GM13977 (cell line): ENCODE results near the gene OSBPL9.

Experiments
- DNase-seq: peaks from one replicate; pipeline ENCODE4 v3.0.0; 2012; ENCODE audit warnings: low spot score
- in situ Hi-C: fragments of 300-500 bp; cut with MboI; formaldehyde crosslinking; loops from one replicate; pipeline ENCODE4 v1.12.0; 2022; ENCODE audit warnings: low sequenced_read_pairs, low pct_unique_long_range_greater_than_20kb, mixed read lengths, inconsistent platforms; ENCODE audit not compliant: unreplicated experiment
- TF ChIP-seq, protein P1 (sequence below): IDR thresholded peaks from 2 replicates; pipeline ENCODE4 v1.5.1; 2012; ENCODE audit warnings: mild to moderate bottlenecking, control low read depth; ENCODE audit not compliant: insufficient read depth; ENCODE audit errors: extremely low read depth, missing control alignments

Gene OSBPL9

DNA sequence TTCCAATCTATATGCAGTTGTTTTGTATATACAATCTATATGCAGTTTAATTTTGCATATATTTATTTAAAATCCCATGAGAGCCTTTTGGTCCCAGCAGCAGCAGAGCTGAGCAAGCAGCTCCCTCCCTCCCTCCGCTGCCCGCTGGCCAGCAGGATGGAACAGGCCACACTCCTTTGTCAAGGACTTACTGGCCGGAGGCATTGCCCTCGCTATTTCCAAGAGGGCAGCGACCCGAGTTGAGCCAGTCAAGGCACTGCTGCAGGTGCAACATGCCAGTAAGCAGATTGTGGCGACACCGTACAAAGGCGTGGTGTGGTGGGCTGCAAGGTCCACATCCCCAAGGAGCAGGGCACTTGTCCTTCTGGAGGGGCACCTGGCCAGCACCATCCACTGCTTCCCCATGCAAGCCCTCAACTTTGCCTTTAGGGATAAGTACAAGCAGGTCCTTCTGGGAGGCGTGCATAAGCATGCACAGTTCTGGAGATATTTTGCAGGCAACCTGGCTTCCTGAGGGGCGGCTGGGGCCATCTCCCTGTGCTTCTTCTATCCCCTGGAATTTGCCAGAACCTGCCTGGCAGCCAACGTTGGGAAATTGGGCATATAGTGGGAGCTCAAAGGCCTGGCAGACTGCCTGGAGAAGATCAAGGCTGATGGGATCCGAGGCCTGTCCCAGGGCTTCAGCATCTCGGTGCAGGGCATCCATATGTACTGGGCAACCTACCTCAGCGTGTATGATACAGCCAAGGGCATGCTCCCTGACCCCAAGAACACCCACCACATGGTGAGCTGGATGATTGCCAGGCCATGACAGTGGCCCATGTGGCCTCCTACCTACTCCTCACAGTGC, 92.2 kb downstream of the OSBPL9 start:
- TF ChIP-seq, protein P1, sequence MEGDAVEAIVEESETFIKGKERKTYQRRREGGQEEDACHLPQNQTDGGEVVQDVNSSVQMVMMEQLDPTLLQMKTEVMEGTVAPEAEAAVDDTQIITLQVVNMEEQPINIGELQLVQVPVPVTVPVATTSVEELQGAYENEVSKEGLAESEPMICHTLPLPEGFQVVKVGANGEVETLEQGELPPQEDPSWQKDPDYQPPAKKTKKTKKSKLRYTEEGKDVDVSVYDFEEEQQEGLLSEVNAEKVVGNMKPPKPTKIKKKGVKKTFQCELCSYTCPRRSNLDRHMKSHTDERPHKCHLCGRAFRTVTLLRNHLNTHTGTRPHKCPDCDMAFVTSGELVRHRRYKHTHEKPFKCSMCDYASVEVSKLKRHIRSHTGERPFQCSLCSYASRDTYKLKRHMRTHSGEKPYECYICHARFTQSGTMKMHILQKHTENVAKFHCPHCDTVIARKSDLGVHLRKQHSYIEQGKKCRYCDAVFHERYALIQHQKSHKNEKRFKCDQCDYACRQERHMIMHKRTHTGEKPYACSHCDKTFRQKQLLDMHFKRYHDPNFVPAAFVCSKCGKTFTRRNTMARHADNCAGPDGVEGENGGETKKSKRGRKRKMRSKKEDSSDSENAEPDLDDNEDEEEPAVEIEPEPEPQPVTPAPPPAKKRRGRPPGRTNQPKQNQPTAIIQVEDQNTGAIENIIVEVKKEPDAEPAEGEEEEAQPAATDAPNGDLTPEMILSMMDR: no peak
- no peak for DNase-seq
- in situ Hi-C loops: no loop called here

DNA sequence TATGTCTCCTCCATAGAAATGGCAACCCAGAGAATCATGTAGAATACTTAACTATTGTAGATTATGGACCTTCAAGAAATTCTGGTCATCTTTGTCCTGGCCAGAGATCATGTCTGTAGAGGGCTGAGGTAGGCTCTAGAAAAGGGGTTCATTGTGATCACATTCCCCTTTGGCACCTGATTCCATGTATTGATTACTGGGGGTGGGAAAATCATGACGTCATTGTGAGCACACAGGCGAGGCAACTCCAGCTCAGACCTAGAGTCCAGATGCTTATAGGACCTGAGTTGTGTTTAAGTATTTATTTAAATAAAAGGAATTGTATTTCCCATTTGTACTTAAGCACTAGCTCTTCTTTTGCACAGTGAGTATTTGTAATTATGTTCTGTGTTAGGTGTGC, 93.1 kb downstream of the OSBPL9 start:
- in situ Hi-C loops: no loop called here
- DNase-seq: no peak
- TF ChIP-seq, protein P1: no peak

DNA sequence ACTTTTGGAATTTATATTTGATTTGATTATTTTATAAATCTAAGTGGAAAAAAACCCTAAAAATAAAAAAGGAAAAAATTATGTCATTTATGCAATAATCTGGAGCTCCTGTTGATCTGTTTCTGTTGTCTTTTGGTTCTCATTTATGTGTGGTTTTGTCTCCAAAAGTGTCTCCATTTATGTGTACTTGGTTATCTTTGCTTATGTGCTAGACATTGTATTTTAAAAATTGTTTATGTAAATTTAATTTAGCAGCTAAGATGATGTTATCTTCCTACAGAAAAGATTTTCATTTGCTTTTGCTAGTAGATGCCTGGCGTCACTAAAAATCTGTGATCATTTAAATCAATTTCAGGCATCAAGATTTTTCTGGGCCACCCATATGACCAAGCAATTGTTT, 95.7 kb downstream of the OSBPL9 start:
- TF ChIP-seq, protein P1: no peak
- in situ Hi-C loops: no loop called here
- no peak for DNase-seq

DNA sequence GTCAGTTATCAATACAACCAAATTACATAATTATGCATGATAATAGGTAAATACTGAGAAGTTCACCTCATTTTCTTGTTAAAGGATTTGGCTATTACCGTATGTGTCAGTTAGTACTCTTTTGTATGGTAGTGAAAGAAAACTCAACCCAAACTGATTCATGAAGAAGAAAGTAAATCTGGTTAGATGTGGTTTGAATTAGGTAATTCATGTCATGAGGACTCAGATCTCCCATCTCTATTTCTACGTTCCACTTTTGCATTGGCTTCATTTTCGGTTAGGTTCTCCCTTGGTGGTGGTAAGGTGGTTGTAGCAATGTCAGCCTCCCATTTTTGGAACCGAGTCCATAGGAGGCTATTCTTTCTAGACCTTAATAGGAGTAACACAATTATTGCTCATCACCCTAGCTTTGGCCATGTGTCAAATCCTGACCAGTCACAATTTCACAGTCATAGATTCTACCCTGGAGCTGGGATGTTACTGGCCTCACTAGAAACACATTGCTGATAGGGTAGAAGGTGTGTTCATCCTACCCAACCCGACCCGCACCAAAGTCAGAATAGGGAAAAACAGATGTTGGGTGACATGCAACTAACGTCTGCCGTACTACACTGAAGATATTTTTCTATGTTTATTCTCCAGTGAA, 97.6 kb downstream of the OSBPL9 start:
- TF ChIP-seq, protein P1: no peak
- in situ Hi-C loops: no loop called here
- no peak for DNase-seq

DNA sequence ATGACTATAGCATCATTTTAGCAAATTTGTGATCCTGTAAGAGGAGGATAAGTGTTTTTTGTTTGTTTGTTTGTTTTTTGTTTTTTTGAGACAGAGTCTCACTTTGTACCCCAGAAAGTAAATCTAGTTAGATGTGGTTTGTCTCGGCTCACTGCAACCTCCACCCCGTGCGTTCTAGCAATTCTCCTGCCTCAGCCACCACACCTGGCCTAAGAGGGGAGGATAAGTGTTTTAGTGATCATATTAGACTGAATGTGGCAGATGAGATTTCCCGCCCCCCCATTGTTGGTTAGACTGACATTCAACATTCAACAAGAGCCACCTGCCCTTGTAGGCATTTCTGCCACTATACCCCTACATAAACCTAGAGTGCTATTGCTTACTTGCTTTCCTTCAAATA, 98.5 kb downstream of the OSBPL9 start:
- in situ Hi-C loops: no loop called here
- no peak for DNase-seq
- TF ChIP-seq, protein P1: no peak

DNA sequence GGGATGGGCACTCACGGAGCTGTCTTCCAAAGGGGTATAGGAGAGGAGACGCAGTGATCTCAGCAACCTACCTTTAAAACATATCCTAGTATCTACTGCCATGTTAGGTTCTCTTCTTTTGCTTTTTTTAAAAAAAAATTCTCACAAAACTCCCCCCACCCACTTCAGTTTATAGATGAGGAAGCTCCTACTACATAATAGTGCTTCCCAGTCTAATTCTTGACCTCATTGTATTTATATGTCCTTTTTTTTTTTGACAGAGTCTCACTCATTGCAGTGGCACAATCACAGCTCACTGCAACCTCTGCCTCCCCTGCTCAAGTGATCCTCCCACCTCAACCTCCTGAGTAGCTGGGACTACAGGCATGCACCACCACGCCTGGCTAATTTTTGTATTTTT, 99.9 kb downstream of the OSBPL9 start:
- in situ Hi-C loops: no loop called here
- no peak for DNase-seq
- TF ChIP-seq, protein P1: no peak
